Glutamatergic neuron (in vitro differentiated cells): ENCODE measurements around the gene STIP1. TPM values are rescaled to one million over a fixed set of nuclear protein-coding genes. Genes with fewer than 3 reads are reported as not detected.
A peak's percentile ranks its signal among the peaks of the same experiment; 100 is the strongest.
"Not testable (repeated sequence)": the region's sequence is repeated elsewhere in the genome, so short reads cannot be mapped to it uniquely, and the experiment has no call there.

Source experiments
- DNase-seq: peaks from one replicate; pipeline ENCODE4 v3.0.0; 2022
- H3K27ac Mint-ChIP-seq: one replicate; pipeline ENCODE4 v1.8.0; 2020; ENCODE audit warnings: mild to moderate bottlenecking, mixed read lengths, inconsistent platforms; ENCODE audit not compliant: unreplicated experiment
- H3K27me3 Mint-ChIP-seq: one replicate; pipeline ENCODE4 v1.8.0; 2020; ENCODE audit warnings: mild to moderate bottlenecking, moderate library complexity, mixed read lengths, inconsistent platforms; ENCODE audit not compliant: unreplicated experiment
- H3K36me3 Mint-ChIP-seq: one replicate; pipeline ENCODE4 v1.8.0; 2020; ENCODE audit warnings: mild to moderate bottlenecking, mixed read lengths, inconsistent platforms; ENCODE audit not compliant: unreplicated experiment
- H3K4me1 Mint-ChIP-seq: one replicate; pipeline ENCODE4 v1.8.0; 2020; ENCODE audit warnings: mild to moderate bottlenecking, low read depth, mixed read lengths, inconsistent platforms; ENCODE audit not compliant: unreplicated experiment
- H3K4me3 Mint-ChIP-seq: one replicate; pipeline ENCODE4 v1.8.0; 2020; ENCODE audit warnings: mild to moderate bottlenecking, mixed read lengths, inconsistent platforms; ENCODE audit not compliant: unreplicated experiment
- H3K9me3 Mint-ChIP-seq: one replicate; pipeline ENCODE4 v1.8.0; 2020; ENCODE audit warnings: mild to moderate bottlenecking, moderate library complexity, mixed read lengths, inconsistent platforms; ENCODE audit not compliant: unreplicated experiment
- CTCF ChIP-seq: fragments of 200-600 bp; sonication (generic); IDR thresholded peaks from one replicate; pipeline ENCODE4 v1.5.0; 2021; ENCODE audit not compliant: partially characterized antibody, unreplicated experiment
- total RNA-seq: library from RNA; stranded (reverse); fragmentation: NEBNext Ultra II Directional; extraction: Animal tissue kit (Norgen Biotek cat#: 25700); gene quantifications from one replicate; pipeline ENCODE4 v1.2.1, GENCODE V29; 2021; ENCODE audit not compliant: unreplicated experiment

The STIP1 gene
- total RNA-seq, 1 donor from 2014 or later = 160 TPM

- Mint-ChIP-seq H3K4me1 (peaks cover 9% of the 10 kb centered on the region), H3K36me3 (no peaks in the 10 kb centered on the region), H3K27me3 (peaks cover 11% of the 10 kb centered on the region), H3K27ac (peak overlapping the region; percentile 52), H3K9me3 (peaks cover 17% of the 10 kb centered on the region), H3K4me3 (peak overlapping the region; percentile 47)
- DNase-seq = no peak
- TF ChIP-seq CTCF = no peak
Measured at GRCh38 chr11:64244107-64244506, 58.1 kb downstream of the STIP1 start.

DNA sequence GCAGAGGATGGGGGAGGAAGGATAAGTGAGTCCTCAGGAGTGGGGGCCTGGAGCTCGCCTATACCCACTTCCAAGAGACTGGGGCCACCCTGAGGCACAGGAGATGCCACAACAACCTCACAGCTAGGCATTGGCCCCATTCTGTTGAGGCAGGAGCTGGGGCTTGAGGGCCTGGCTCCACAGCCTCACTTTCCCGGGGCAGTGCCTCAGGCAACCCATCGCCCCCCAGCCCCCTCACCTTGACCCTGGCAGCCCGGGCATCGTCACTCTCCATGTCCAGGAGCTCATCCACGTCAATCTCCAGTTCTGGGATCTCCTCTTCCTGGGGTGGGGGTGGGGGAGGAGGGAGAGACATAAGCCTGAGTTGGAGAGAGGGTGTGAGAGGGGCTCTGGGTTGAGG is 59.0 kb downstream of the STIP1 start:
- Mint-ChIP-seq H3K4me3 (peak overlapping the region; percentile 88), H3K27ac (no peak overlapping the region), H3K27me3 (peaks cover 11% of the 10 kb centered on the region), H3K9me3 (peaks cover 18% of the 10 kb centered on the region), H3K36me3 (no peaks in the 10 kb centered on the region), H3K4me1 (peaks cover 9% of the 10 kb centered on the region)
- no peak for TF ChIP-seq CTCF
- no peak for DNase-seq

GRCh38 chr11:64245401-64245796 is 59.4 kb downstream of the STIP1 start:
- Mint-ChIP-seq H3K4me1 (peaks cover 8% of the 10 kb centered on the region), H3K36me3 (no peaks in the 10 kb centered on the region), H3K9me3 (peaks cover 19% of the 10 kb centered on the region), H3K27ac (peak overlapping the region; percentile 77), H3K27me3 (peaks cover 7% of the 10 kb centered on the region), H3K4me3 (peak overlapping the region; percentile 88)
- DNase-seq = no peak
- TF ChIP-seq CTCF = no peak

GRCh38 chr11:64245797-64246620 is 60.0 kb downstream of the STIP1 start:
- Mint-ChIP-seq H3K9me3 (peaks cover 19% of the 10 kb centered on the region), H3K4me1 (peaks cover 7% of the 10 kb centered on the region), H3K36me3 (no peaks in the 10 kb centered on the region), H3K27me3 (peaks cover 6% of the 10 kb centered on the region), H3K27ac (peak overlapping the region; percentile 77), H3K4me3 (peak overlapping the region; percentile 88)
- peak; percentile 70 for DNase-seq
- no peak for TF ChIP-seq CTCF

GRCh38 chr11:64246621-64246870 is 60.6 kb downstream of the STIP1 start:
- H3K4me3 Mint-ChIP-seq, H3K4me1 Mint-ChIP-seq: not testable (repeated sequence)

More at GRCh38 chr11:64246621-64246870, 60.6 kb downstream of the STIP1 start:
- not testable (repeated sequence) for H3K27me3 Mint-ChIP-seq, H3K36me3 Mint-ChIP-seq, H3K27ac Mint-ChIP-seq, DNase-seq
- H3K9me3 Mint-ChIP-seq = peaks cover 19% of the 10 kb centered on the region
